Ascending aorta (tissue), 2 donors: ENCODE measurements around the gene MYBL2. TPM values are rescaled to one million over a fixed set of nuclear protein-coding genes. Genes with fewer than 3 reads are reported as not detected.
A peak's percentile ranks its signal among the peaks of the same experiment; 100 is the strongest.

Experiments used
- DNase-seq, 2 donors: peaks; one replicate each; pipeline ENCODE4 v3.0.0-alpha.2; 2019; ENCODE audit warnings: low spot score in 2 of 2
- H3K27ac ChIP-seq, 2 donors: fragments of 200-600 bp; sonication (generic); one replicate each; pipeline ENCODE4 v1.5.1; 2016 to 2017; ENCODE audit warnings: mild to moderate bottlenecking in 1 of 2
- H3K27me3 ChIP-seq: fragments of 200-600 bp; sonication (generic); one replicate; pipeline ENCODE4 v1.5.1; 2017
- H3K36me3 ChIP-seq, 2 donors: fragments of 200-600 bp; sonication (generic); one replicate each; pipeline ENCODE4 v1.5.1; 2016
- H3K4me1 ChIP-seq, 2 donors: fragments of 200-600 bp; sonication (generic); one replicate each; pipeline ENCODE4 v1.5.1; 2016 to 2017; ENCODE audit warnings: mild to moderate bottlenecking in 1 of 2
- H3K4me3 ChIP-seq, 2 donors: fragments of 200-600 bp; sonication (generic); one replicate each; pipeline ENCODE4 v1.5.1; 2016 to 2017; ENCODE audit warnings: mild to moderate bottlenecking in 1 of 2
- H3K9me3 ChIP-seq, 2 donors: fragments of 200-600 bp; sonication (generic); one replicate each; pipeline ENCODE4 v1.5.1; 2016
- CTCF ChIP-seq, 3 experiments: fragments of 200-600 bp in 2 of 3; fragments of 450-650 bp in 1 of 3; sonication (generic) in 2 of 3; IDR thresholded peaks; one replicate each; pipeline ENCODE4 v1.5.1; 2016 to 2019; ENCODE audit warnings: antibody characterized with exemption in 3 of 3, mild to moderate bottlenecking in 1 of 3, moderate library complexity in 1 of 3
- intact Hi-C: fragments of 100-400 bp; cut with DNase I; formaldehyde crosslinking; loops from one replicate; pipeline ENCODE4 v1.15.1; 2023
- total RNA-seq: library from RNA; depleted of rRNA; stranded (reverse); fragments of >200 nt; gene quantifications from one replicate; pipeline ENCODE4 v1.1.0, GENCODE V29; 2016

The MYBL2 gene
- total RNA-seq, 1 donor from 2014 or later, result not detected

- Histone ChIP-seq H3K27me3 (peaks cover 8% of the 10 kb centered on the region), H3K36me3 (no peaks in the 10 kb centered on the region), H3K4me1 (peaks cover 7 to 9% of the 10 kb centered on the region in 2 donors), H3K27ac (no peak overlapping the region), H3K4me3 (no peak overlapping the region), H3K9me3 (no peaks in the 10 kb centered on the region)
- no peak for TF ChIP-seq CTCF (IDR thresholded peaks at IDR 0.05)
- no peak for DNase-seq
- intact Hi-C loops, result no loop called here
Measured at GRCh38 chr20:43665466-43666176, 1.3 kb upstream of the MYBL2 start.

GRCh38 chr20:43667341-43668132 is 623 bp downstream of the MYBL2 start:
- Histone ChIP-seq H3K27ac (no peak overlapping the region), H3K4me1 (peaks cover 7 to 9% of the 10 kb centered on the region in 2 donors), H3K27me3 (peaks cover 8% of the 10 kb centered on the region), H3K36me3 (no peaks in the 10 kb centered on the region), H3K4me3 (peak overlapping the region; percentile 47 to 48), H3K9me3 (no peaks in the 10 kb centered on the region)
- intact Hi-C loops, result no loop called here
- TF ChIP-seq CTCF (IDR thresholded peaks at IDR 0.05), result no peak
- DNase-seq, result no peak

DNA sequence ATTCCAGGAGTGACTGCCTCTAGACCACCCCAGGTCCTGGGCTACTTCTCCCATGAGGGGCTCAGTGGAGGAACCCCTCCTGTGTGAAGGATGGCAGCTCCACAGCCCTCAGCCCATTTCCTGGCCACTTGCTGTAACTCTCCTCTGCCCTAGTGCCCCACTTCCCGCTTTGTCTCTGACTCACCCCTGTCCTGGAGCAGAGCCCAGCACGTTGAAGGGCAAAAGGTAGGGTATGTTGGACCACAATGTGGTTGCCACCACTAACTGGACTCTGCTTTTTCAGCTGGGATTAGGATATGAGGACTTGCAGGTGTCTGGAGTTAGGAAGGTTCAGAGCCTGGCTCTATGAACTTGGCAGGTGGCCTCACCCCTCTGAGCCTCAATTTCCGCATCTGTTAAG is 2.4 kb downstream of the MYBL2 start:
- no peak for DNase-seq
- intact Hi-C loops, result no loop called here
- H3K36me3 ChIP-seq, result no peaks in the 10 kb centered on the region
- TF ChIP-seq CTCF (IDR thresholded peaks at IDR 0.05), result no peak
- no peaks in the 10 kb centered on the region for H3K9me3 ChIP-seq
- peaks cover 8% of the 10 kb centered on the region for H3K27me3 ChIP-seq
- H3K27ac ChIP-seq, result no peak overlapping the region
- H3K4me3 ChIP-seq, result no peak overlapping the region
- H3K4me1 ChIP-seq, result peaks cover 7 to 9% of the 10 kb centered on the region in 2 donors

- H3K27ac ChIP-seq, result no peak overlapping the region
- no peaks in the 10 kb centered on the region for H3K36me3 ChIP-seq
- H3K4me1 ChIP-seq, result peaks cover 7 to 9% of the 10 kb centered on the region in 2 donors
- DNase-seq, result no peak
- H3K4me3 ChIP-seq, result no peak overlapping the region
- H3K9me3 ChIP-seq, result no peaks in the 10 kb centered on the region
- intact Hi-C loops, result no loop called here
- peaks cover 8% of the 10 kb centered on the region for H3K27me3 ChIP-seq
- no peak for TF ChIP-seq CTCF (IDR thresholded peaks at IDR 0.05)
Measured at GRCh38 chr20:43670423-43670822, 3.5 kb downstream of the MYBL2 start.

DNA sequence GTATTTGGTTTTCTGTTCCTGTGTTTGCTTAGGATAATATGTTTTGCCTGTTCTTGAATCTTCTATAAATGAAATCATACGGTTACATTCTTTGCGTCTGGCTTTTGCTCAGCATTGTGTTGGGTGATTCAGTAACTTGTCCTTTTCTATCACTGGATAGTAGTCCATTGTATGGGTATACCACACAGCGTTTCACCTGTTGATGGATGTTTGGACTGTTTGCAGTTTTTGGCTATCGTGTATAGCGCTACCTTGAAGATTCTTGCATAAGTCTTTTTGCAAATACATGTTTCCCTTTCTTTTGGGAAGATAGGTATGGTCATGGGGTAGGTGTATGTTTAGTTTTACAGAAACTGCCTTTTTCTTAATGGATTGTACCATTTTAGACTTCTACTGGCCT is 9.5 kb downstream of the MYBL2 start:
- no peak for DNase-seq
- H3K9me3 ChIP-seq, result no peaks in the 10 kb centered on the region
- intact Hi-C loops, result no loop called here
- H3K27me3 ChIP-seq, result no peaks in the 10 kb centered on the region
- H3K4me1 ChIP-seq, result no peaks in the 10 kb centered on the region
- no peak overlapping the region for H3K4me3 ChIP-seq
- H3K36me3 ChIP-seq, result no peaks in the 10 kb centered on the region
- TF ChIP-seq CTCF (IDR thresholded peaks at IDR 0.05), result no peak
- no peak overlapping the region for H3K27ac ChIP-seq
